ENCODE results near the gene ACSF3.

ACSF3 gene

DNA sequence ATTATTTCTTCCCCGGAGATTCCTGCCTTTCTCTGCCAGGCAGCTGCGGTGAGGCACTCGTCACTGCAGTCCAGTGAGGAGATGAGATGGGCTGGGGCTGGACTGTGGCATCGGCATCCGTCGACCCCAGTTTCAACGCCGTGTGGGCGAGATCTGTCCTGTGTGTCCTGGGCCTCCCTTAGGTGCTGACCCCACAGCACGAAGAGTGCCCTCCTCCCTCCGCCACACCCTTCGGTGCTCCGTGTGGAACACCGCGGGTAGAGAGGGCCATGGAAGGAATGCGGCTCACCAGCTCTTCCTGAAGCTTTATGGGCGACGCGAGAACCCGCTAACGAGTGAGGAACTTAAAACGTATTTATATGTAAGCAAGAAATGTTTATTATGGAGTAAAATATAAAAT, 17.6 kb downstream of the ACSF3 start:
- DNase-seq (ENCODE audit: low read depth in 2 of 2) = no peak

DNA sequence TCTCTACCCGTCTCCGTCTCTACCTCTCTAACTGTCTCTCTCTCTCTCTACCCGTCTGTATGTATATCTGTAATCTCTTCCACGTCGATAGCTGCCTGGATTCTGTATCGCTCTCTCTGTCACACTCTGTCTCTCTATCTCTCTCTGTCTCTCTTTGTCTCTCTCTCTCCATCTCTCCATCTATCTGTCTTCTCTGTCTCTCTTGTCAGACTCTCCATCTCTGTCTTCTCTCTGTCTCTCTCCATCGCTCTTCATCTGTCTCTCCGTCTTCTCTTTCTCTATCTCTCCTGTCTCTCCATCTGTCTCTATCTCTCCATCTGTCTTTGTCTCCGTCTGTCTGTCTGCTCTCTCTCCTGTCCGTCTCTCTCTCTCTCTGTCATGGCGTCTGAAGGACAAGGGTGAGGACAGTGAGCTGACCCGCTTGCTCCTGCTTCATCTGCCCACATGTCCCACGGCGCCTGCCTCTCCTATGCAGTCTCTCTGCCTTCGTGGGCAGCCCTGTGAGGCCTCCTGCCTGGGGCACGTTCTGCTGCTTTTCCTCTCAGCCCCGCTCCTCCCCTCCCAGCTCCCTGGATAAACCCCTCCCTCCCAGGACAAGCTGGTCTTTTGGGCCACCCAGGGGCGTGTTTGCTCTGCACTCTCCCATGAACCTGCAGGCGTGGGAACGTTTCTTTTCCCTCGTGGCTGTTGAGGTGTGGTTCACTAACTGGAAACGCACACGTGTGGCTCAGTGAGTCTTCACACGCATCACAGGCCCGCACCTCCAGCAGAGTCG, 18.9 kb downstream of the ACSF3 start:
- DNase-seq (ENCODE audit: low read depth in 2 of 2) = no peak

GRCh38 chr16:89113152-89113547, 19.5 kb downstream of the ACSF3 start:
- no peak for DNase-seq (ENCODE audit: low read depth in 2 of 2)

DNA sequence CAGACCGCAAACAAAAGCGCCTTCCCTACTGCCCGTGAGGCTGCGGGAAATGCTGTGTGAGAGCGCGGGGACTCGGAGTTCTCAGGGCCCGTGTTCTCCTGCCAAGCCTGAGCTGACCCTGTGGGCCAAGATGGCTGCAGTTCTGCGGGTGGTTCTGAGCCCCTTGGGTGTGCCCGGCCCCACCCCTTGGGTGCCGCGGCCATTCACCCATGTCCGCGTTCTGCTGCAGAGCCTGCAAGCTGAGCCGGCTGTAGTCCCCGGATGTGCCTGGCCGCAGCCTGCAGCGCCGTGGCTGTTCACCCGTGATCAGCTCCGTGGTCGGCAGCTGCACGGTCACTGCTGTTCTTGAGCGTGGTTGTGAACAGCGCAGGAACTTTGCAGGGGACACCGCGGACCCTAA, 20.0 kb downstream of the ACSF3 start:
- DNase-seq (ENCODE audit: low read depth in 2 of 2) = no peak

DNA sequence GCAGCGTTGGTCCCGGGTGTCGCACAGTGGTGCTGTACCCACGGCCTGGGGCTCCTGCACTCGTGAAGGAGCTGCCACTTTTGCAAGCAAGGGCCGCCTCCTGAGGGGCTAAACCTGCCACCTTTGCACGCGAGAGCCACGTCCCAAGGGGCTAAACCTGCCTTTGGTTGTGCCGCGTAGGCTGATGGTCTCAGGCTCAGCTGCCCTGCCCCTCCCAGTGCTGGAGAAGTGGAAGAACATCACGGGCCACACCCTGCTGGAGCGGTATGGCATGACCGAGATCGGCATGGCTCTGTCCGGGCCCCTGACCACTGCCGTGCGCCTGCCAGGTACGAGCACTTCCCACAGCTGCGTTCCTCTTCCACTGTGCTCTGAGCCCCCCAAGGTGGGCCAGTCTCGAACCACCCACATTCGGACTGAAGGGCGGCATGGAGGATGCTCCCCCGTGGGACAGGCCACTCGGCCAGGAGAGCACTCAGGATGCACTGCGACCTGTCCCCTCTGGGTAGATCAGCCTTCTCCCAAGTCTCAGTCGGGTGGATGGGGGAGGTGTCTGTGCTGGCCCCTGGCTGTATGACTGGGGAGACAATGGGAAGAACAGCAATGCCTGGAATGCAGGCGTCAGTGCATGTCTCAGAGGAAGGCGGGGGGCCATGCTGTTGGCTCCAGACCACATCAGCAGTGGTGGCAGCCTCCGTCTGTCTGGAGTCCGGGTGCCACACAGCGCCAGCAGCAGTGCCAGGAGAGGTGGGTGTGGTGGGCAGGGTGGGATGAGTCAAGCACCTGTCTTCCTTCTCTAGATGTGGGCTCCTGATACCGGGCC, 20.7 kb downstream of the ACSF3 start:
- no peak for DNase-seq (ENCODE audit: low read depth in 2 of 2)

DNA sequence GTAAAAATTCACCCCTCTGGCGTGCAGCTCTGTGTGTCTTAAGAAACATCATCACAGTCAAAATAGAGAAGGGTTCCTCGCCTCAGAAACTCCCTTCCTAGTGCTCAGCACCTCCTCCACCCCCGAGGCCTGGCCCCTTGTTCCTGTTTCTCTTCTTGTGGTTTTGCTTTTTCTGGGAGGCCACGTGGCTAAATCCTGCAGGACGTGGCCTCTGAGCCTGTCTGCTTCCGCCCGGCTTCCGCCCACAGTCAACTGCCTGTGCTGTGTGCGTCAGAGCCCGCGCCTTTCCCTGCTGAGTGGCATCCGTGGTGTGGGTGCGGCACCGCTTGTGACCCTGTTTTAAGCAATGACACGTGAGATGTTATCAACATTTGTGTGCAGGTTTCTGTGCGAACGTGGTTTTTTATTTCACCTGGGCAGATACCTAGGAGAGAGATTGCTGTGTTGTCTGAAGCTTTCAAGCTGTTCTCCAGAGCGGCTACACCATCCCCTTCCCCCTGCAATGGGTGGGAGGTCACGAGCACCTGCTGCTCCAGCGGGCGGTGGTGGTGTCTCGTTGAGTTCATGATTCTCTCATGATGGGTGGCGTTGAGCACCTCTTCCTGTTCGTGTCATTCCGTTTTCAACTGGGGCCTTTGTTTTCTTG, 21.7 kb downstream of the ACSF3 start:
- peak; percentile 81 to 85 for DNase-seq (ENCODE audit: low read depth in 2 of 2)

- no peak for DNase-seq (ENCODE audit: low read depth in 2 of 2)
These were observed 22.9 kb downstream of the ACSF3 start for GRCh38 chr16:89116341-89117226.

- DNase-seq (ENCODE audit: low read depth in 2 of 2) = no peak
These were observed 23.7 kb downstream of the ACSF3 start for GRCh38 chr16:89117227-89117974.

DNA sequence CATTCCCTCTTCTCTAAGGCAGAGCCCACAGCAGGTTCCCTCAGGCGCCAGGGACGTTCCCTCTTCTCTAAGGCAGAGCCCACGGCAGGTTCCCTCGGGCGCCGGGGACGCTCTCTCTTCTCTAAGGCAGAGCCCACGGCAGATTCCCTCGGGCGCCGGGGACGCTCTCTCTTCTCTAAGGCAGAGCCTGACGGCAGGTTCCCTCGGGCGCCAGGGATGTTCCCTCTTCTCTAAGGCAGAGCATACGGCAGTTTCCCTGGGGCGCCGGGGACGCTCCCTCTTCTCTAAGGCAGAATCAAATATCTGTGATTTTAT, 24.3 kb downstream of the ACSF3 start:
- DNase-seq (ENCODE audit: low read depth in 2 of 2) = no peak

- DNase-seq (ENCODE audit: low read depth in 2 of 2) = no peak
These were observed 24.9 kb downstream of the ACSF3 start for GRCh38 chr16:89118361-89119165.

DNA sequence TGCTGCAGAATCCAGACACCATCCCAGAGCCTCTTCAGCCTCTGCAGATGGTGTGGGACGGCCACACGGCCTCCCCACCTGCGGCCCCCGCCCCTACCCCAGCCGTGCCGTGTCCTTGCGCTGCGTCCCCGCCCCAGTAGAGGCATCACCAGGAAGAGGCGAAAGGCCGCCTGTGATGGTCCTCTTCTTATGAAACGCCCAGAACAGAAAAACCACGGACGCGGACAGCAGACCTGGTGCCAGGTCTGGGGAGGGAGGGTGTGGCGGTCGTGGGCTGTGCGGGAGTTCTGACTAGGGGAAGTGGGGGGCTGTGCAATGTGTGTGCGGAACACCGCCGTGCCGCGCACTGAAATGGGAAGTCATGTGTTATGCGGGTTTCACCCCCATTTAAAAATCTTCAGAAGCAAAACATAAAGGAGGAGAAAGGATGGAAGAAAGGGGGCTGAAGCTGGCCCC, 25.5 kb downstream of the ACSF3 start:
- no peak for DNase-seq (ENCODE audit: low read depth in 2 of 2)

- no peak for DNase-seq (ENCODE audit: low read depth in 2 of 2)
These were observed 26.0 kb downstream of the ACSF3 start for GRCh38 chr16:89119661-89120141.

GRCh38 chr16:89120281-89120680, 26.6 kb downstream of the ACSF3 start:
- DNase-seq (ENCODE audit: low read depth in 2 of 2) = no peak

DNA sequence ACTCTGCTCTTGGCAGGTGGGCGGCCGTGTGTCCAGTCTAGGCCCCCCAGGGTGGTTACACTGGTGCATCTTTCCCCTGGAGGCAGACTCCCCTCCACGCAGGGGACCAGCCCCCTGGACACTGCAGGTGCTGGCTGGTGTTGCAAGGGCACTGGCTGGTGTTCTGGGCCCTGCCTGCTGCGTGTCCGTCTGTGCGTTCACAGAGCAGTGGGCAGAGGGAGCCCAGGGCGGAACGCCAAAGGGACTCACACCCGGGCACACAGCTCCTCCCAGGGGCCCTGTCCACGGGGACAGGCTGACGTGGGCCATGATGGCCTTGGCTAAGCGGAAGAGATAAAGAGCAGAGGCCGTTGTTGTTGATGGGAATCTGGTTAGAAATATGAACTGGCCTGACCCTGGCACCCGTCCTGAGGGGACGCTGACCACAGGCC, 27.3 kb downstream of the ACSF3 start:
- DNase-seq (ENCODE audit: low read depth in 2 of 2) = no peak

DNA sequence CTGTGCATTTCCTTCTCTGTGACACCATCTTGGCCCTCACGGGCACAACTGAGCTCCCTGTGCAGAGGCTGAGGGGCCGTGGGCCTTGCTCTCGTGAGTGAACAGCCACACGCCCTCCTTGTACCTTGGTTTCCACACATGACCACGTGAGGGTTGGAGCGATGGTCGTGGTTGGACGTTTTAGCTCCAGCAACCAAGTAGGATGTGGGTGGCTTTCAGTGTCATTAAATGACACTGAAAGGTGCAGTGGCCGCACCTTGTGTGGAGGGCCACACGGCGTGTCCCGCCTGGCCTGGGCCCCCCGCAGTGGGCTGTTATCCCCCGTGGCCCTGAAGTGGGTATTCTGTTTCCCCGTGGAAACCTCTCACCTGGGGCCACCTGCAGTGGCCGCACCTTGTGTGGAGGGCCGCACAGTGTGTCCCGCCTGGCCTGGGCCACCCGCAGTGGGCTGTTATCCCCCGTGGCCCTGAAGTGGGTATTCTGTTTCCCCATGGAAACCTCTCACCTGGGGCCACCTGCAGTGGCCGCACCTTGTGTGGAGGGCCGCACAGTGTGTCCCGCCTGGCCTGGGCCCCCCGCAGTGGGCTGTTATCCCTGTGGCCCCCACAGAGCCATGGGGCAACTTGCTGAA, 28.2 kb downstream of the ACSF3 start:
- DNase-seq (ENCODE audit: low read depth in 2 of 2) = no peak

DNA sequence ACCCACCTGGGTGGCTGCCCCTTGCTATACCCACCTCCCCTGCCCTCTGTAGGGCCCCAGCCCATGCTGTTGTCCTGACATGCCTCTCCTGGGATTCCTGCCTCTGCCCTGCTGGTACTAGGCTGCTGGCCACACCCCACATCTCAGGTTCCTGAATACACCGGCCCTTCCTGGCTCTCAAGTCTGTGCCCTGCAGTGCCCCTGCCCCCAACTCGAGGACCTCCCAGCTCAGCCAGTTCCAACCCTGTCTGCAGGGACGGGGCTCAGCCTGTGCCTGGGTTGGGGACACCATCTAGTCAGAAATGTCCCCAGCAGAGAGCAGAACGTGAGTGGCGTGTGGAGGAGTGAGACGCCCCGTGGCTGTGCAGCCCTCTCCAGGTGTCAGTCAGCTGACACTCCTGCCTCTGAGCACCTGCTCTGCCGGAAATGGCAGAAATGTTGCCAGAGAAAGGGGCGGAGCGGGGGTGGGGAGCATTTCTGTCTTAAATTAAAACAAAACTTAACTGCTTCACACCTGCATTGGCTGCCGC, 28.7 kb downstream of the ACSF3 start:
- DNase-seq (ENCODE audit: low read depth in 2 of 2) = peak; percentile 39 to 40

- DNase-seq (ENCODE audit: low read depth in 2 of 2) = no peak
These were observed 29.6 kb downstream of the ACSF3 start for GRCh38 chr16:89123001-89123830.

- no peak for DNase-seq (ENCODE audit: low read depth in 2 of 2)
These were observed 30.1 kb downstream of the ACSF3 start for GRCh38 chr16:89123831-89124100.

DNA sequence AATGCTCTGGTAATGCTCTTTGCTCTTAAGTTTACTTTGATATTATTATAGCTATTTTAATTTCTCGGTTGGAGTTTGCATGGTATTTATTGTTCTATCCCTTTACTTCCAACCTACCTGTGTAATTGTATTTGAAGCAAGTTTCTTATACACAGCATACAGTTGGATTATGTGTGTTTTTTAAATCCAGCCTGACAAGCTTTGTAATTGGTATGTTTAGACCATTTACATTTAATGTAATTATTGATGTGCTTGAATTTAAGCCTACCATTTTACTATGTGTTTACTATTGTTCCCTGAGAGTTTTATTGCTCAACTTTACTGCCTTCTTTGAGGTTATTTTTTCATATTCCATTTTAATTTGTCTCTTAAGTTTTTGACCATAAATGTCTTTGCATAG, 35.7 kb downstream of the ACSF3 start:
- DNase-seq (ENCODE audit: low read depth in 2 of 2) = no peak
